Natural killer cell (primary cell): Measurements from ENCODE around the gene HOXA10. TPM values are rescaled to one million over a fixed set of nuclear protein-coding genes. Genes with fewer than 3 reads are reported as not detected.

ENCODE experiments used
- ATAC-seq, 3 donors: fragments of 150-1000 bp in 2 of 3; fragments of 200-7000 bp in 1 of 3; cut with Tn5 transposase; 1 replicate in 1 of 3; 2 replicates in 2 of 3; pipeline ENCODE4 v1.10.0; 2021; ENCODE audit warnings: mild to moderate bottlenecking in 2 of 3, moderate library complexity in 2 of 3
- DNase-seq, 2 donors: peaks; one replicate each; pipeline versions ENCODE4 v3.0.0 to v3.0.0-alpha.2; 2013 to 2021; ENCODE audit warnings: mixed read lengths in 1 of 2
- H3K27ac ChIP-seq: one replicate; pipeline ENCODE4 v1.5.1; 2013; ENCODE audit warnings: mild to moderate bottlenecking, low read length
- H3K27me3 ChIP-seq: one replicate; pipeline ENCODE4 v1.6.1; 2013; ENCODE audit warnings: low read length; ENCODE audit not compliant: control insufficient read depth, insufficient read depth
- H3K36me3 ChIP-seq: one replicate; pipeline ENCODE4 v1.6.1; 2013; ENCODE audit warnings: low read length; ENCODE audit not compliant: control insufficient read depth, insufficient read depth
- H3K4me1 ChIP-seq: one replicate; pipeline ENCODE4 v1.6.1; 2013; ENCODE audit warnings: low read length; ENCODE audit not compliant: control insufficient read depth, insufficient read depth
- H3K4me3 ChIP-seq: one replicate; pipeline ENCODE4 v1.5.1; 2013; ENCODE audit warnings: low read length
- H3K9me3 ChIP-seq: one replicate; pipeline ENCODE4 v1.6.1; 2013; ENCODE audit warnings: low read length; ENCODE audit not compliant: control insufficient read depth, insufficient read depth
- H3K27ac Mint-ChIP-seq, 2 donors: one replicate each; pipeline ENCODE4 v1.8.0; 2022; ENCODE audit warnings: mild to moderate bottlenecking in 2 of 2, mixed read lengths in 2 of 2, moderate library complexity in 1 of 2
- H3K27me3 Mint-ChIP-seq, 2 donors: one replicate each; pipeline ENCODE4 v1.8.0; 2022; ENCODE audit warnings: low read depth in 2 of 2, mixed read lengths in 2 of 2
- H3K36me3 Mint-ChIP-seq: one replicate; pipeline ENCODE4 v1.8.0; 2022; ENCODE audit warnings: mixed read lengths
- H3K4me1 Mint-ChIP-seq, 2 donors: one replicate each; pipeline ENCODE4 v1.8.0; 2022; ENCODE audit warnings: mixed read lengths in 2 of 2
- H3K4me3 Mint-ChIP-seq: one replicate; pipeline ENCODE4 v1.8.0; 2022; ENCODE audit warnings: mild to moderate bottlenecking, moderate library complexity, mixed read lengths
- H3K9me3 Mint-ChIP-seq, 2 donors: one replicate each; pipeline ENCODE4 v1.8.0; 2022; ENCODE audit warnings: mixed read lengths in 2 of 2
- CTCF ChIP-seq: fragments of 200-600 bp; IDR thresholded peaks from one replicate; pipeline ENCODE4 v1.8.0; 2022; ENCODE audit warnings: antibody characterized with exemption
- WGBS: methylation state at CpG from one replicate; pipeline ENCODE4 v1.1.7; 2013; ENCODE audit warnings: missing lambda C conversion rate; ENCODE audit not compliant: insufficient coverage; 5-methylcytosine and 5-hydroxymethylcytosine counted together
- intact Hi-C: fragments of 100-400 bp; cut with micrococcal nuclease; formaldehyde crosslinking; loops from one replicate; pipeline ENCODE4 v1.14.2; 2022
- total RNA-seq, 4 donors: library from RNA; stranded (reverse); fragments of 120-200 nt in 1 of 4; gene quantifications; one replicate each; pipeline versions ENCODE4 v1.2.3 to v1.2.4, GENCODE V29; 2013 to 2022

HOXA10 gene
- total RNA-seq, 3 donors from 2014 or later (not counting 1 experiment from before 2014, with no cell fraction given) = 0.82 to 3.3 (median 2.2) TPM

GRCh38 chr7:27140126-27140857, 33.8 kb downstream of the HOXA10 start:
- Mint-ChIP-seq H3K36me3 (no peaks in the 10 kb centered on the region), H3K4me1 (peaks cover 0 to 10% of the 10 kb centered on the region in 2 donors), H3K9me3 (no peaks in the 10 kb centered on the region), H3K4me3 (no peak overlapping the region), H3K27ac (no peak overlapping the region), H3K27me3 (peaks cover 36 to 56% of the 10 kb centered on the region in 2 donors)
- no peak overlapping the region for H3K4me3 ChIP-seq
- H3K9me3 ChIP-seq = no peaks in the 10 kb centered on the region
- WGBS = 95% methylated on average over 15 of the region's 15 CpGs
- TF ChIP-seq CTCF = no peak
- intact Hi-C loops = no loop called here
- no peak for ATAC-seq
- no peaks in the 10 kb centered on the region for H3K36me3 ChIP-seq
- peaks cover 3% of the 10 kb centered on the region for H3K4me1 ChIP-seq
- H3K27me3 ChIP-seq = peaks cover 9% of the 10 kb centered on the region
- no peak overlapping the region for H3K27ac ChIP-seq
- DNase-seq = no peak

GRCh38 chr7:27139334-27140125, 34.6 kb downstream of the HOXA10 start:
- Histone ChIP-seq H3K4me1 (peaks cover 3% of the 10 kb centered on the region), H3K27me3 (peaks cover 9% of the 10 kb centered on the region), H3K27ac (no peak overlapping the region), H3K36me3 (no peaks in the 10 kb centered on the region), H3K4me3 (no peak overlapping the region), H3K9me3 (no peaks in the 10 kb centered on the region)
- H3K4me1 Mint-ChIP-seq = peaks cover 0 to 10% of the 10 kb centered on the region in 2 donors
- H3K27ac Mint-ChIP-seq = no peak overlapping the region
- H3K9me3 Mint-ChIP-seq = no peaks in the 10 kb centered on the region
- ATAC-seq = no peak
- intact Hi-C loops = no loop called here
- H3K27me3 Mint-ChIP-seq = peaks cover 37 to 59% of the 10 kb centered on the region in 2 donors
- no peak for TF ChIP-seq CTCF
- H3K36me3 Mint-ChIP-seq = no peaks in the 10 kb centered on the region
- no peak for DNase-seq
- WGBS = 96% methylated on average over 53 of the region's 53 CpGs
- H3K4me3 Mint-ChIP-seq = no peak overlapping the region

GRCh38 chr7:27138985-27139333, 35.2 kb downstream of the HOXA10 start:
- Mint-ChIP-seq H3K4me1 (peaks cover 0 to 10% of the 10 kb centered on the region in 2 donors), H3K9me3 (no peaks in the 10 kb centered on the region), H3K27me3 (peaks cover 41 to 65% of the 10 kb centered on the region in 2 donors), H3K36me3 (no peaks in the 10 kb centered on the region), H3K4me3 (no peak overlapping the region), H3K27ac (no peak overlapping the region)
- peaks cover 7% of the 10 kb centered on the region for H3K27me3 ChIP-seq
- H3K4me1 ChIP-seq = peaks cover 2% of the 10 kb centered on the region
- H3K4me3 ChIP-seq = no peak overlapping the region
- no peak overlapping the region for H3K27ac ChIP-seq
- WGBS = 96% methylated on average over 11 of the region's 11 CpGs
- H3K36me3 ChIP-seq = no peaks in the 10 kb centered on the region
- no peak for TF ChIP-seq CTCF
- intact Hi-C loops = no loop called here
- H3K9me3 ChIP-seq = no peaks in the 10 kb centered on the region
- ATAC-seq = no peak
- no peak for DNase-seq
